H9 (cell line): ENCODE results near the gene BRSK2. TPM values are rescaled to one million over a fixed set of nuclear protein-coding genes. Genes with fewer than 3 reads are reported as not detected.
A peak's percentile ranks its signal among the peaks of the same experiment; 100 is the strongest.

Source experiments
- DNase-seq: peaks from one replicate; pipeline ENCODE4 v3.0.0-alpha.2; 2017
- H2AFZ ChIP-seq: one replicate; pipeline ENCODE4 v1.6.1; 2013; ENCODE audit warnings: mild to moderate bottlenecking, low read length, control low read depth, moderate library complexity
- H2AK5ac ChIP-seq: 2 replicates; pipeline ENCODE4 v1.6.1; 2013; ENCODE audit warnings: low read length, control low read depth, mixed read lengths; ENCODE audit not compliant: insufficient read length
- H2BK120ac ChIP-seq: one replicate; pipeline ENCODE4 v1.6.1; 2013; ENCODE audit warnings: low read depth, mild to moderate bottlenecking, low read length, control low read depth, inconsistent platforms; ENCODE audit not compliant: poor library complexity, severe bottlenecking
- H2BK12ac ChIP-seq: 2 replicates; pipeline ENCODE4 v1.6.1; 2013; ENCODE audit warnings: low read length, control low read depth, mixed read lengths, low read depth; ENCODE audit not compliant: insufficient read length
- H2BK15ac ChIP-seq: 2 replicates; pipeline ENCODE4 v1.6.1; 2013; ENCODE audit warnings: low read depth, low read length, control low read depth
- H2BK20ac ChIP-seq: one replicate; pipeline ENCODE4 v1.6.1; 2013; ENCODE audit warnings: low read depth, mild to moderate bottlenecking, low read length, control low read depth, inconsistent platforms; ENCODE audit not compliant: poor library complexity, severe bottlenecking
- H2BK5ac ChIP-seq: 2 replicates; pipeline ENCODE4 v1.6.1; 2013; ENCODE audit warnings: low read length, control low read depth, mixed read lengths; ENCODE audit not compliant: insufficient read length
- H3K14ac ChIP-seq: 2 replicates; pipeline ENCODE4 v1.6.1; 2013; ENCODE audit warnings: low read length, control low read depth; ENCODE audit not compliant: insufficient read depth
- H3K18ac ChIP-seq: 2 replicates; pipeline ENCODE4 v1.6.1; 2013; ENCODE audit warnings: low read depth, mild to moderate bottlenecking, mixed read lengths, low read length, control low read depth; ENCODE audit not compliant: insufficient read length
- H3K23ac ChIP-seq: 2 replicates; pipeline ENCODE4 v1.6.1; 2013; ENCODE audit warnings: low read length, control low read depth, mixed read lengths, low read depth; ENCODE audit not compliant: insufficient read length
- H3K23me2 ChIP-seq: 2 replicates; pipeline ENCODE4 v1.6.1; 2013; ENCODE audit warnings: low read depth, mild to moderate bottlenecking, mixed read lengths, low read length, control low read depth; ENCODE audit not compliant: insufficient read length, poor library complexity, severe bottlenecking
- H3K27ac ChIP-seq: 2 replicates; pipeline ENCODE4 v1.5.1; 2013; ENCODE audit warnings: low read length, control low read depth, mixed read lengths, low read depth; ENCODE audit not compliant: insufficient read length
- H3K27me3 ChIP-seq: 2 replicates; pipeline ENCODE4 v1.6.1; 2013; ENCODE audit warnings: low read length, control low read depth, inconsistent platforms; ENCODE audit not compliant: insufficient read depth
- H3K4ac ChIP-seq: 2 replicates; pipeline ENCODE4 v1.6.1; 2013; ENCODE audit warnings: low read depth, mild to moderate bottlenecking, control low read depth, inconsistent platforms, low read length, moderate library complexity
- H3K4me1 ChIP-seq: 2 replicates; pipeline ENCODE4 v1.6.1; 2013; ENCODE audit warnings: low read length, control low read depth, inconsistent platforms; ENCODE audit not compliant: insufficient read depth
- H3K4me2 ChIP-seq: 2 replicates; pipeline ENCODE4 v1.6.1; 2013; ENCODE audit warnings: low read length, control low read depth, mixed read lengths; ENCODE audit not compliant: insufficient read length, insufficient read depth
- H3K56ac ChIP-seq: 2 replicates; pipeline ENCODE4 v1.6.1; 2013; ENCODE audit warnings: low read depth, mild to moderate bottlenecking, mixed read lengths, low read length, control low read depth; ENCODE audit not compliant: insufficient read length
- H3K79me1 ChIP-seq: 2 replicates; pipeline ENCODE4 v1.6.1; 2013; ENCODE audit warnings: low read depth, mild to moderate bottlenecking, moderate library complexity, low read length, control low read depth, inconsistent platforms; ENCODE audit not compliant: insufficient read depth, poor library complexity, severe bottlenecking
- H3K79me2 ChIP-seq: 2 replicates; pipeline ENCODE4 v1.6.1; 2013; ENCODE audit warnings: low read length, control low read depth, inconsistent platforms; ENCODE audit not compliant: insufficient read depth
- H3K9ac ChIP-seq: 2 replicates; pipeline ENCODE4 v1.6.1; 2013; ENCODE audit warnings: low read length, control low read depth, mixed read lengths; ENCODE audit not compliant: insufficient read length; ENCODE audit errors: extremely low read depth
- H3K9me3 ChIP-seq: one replicate; pipeline ENCODE4 v1.6.1; 2013; ENCODE audit warnings: low read depth, low read length, inconsistent platforms; ENCODE audit not compliant: control insufficient read depth
- H3T11ph ChIP-seq: one replicate; pipeline ENCODE4 v1.6.1; 2013; ENCODE audit warnings: mild to moderate bottlenecking, low read length, control low read depth, inconsistent platforms
- H4K20me1 ChIP-seq: one replicate; pipeline ENCODE4 v1.6.1; 2013; ENCODE audit not compliant: control insufficient read depth, insufficient read length, insufficient read depth
- H4K5ac ChIP-seq: 2 replicates; pipeline ENCODE4 v1.6.1; 2013; ENCODE audit warnings: low read depth, mild to moderate bottlenecking, mixed read lengths, low read length, control low read depth; ENCODE audit not compliant: insufficient read length
- H4K8ac ChIP-seq: replicated peaks from 2 replicates; pipeline ENCODE4 v1.6.1; 2013; ENCODE audit warnings: low read length, control low read depth, mixed read lengths, low read depth; ENCODE audit not compliant: insufficient read length
- H4K91ac ChIP-seq: 2 replicates; pipeline ENCODE4 v1.6.1; 2013; ENCODE audit warnings: low read depth, mild to moderate bottlenecking, moderate library complexity, mixed read lengths, low read length, control low read depth; ENCODE audit not compliant: insufficient read length
- H3K27ac Mint-ChIP-seq, 3 experiments: 2 replicates in 2 of 3; 3 replicates in 1 of 3; pipeline ENCODE4 v1.8.0; 2020 to 2021; ENCODE audit warnings: mixed read lengths in 3 of 3, mild to moderate bottlenecking in 1 of 3, moderate library complexity in 1 of 3
- H3K27me3 Mint-ChIP-seq: 2 replicates; pipeline ENCODE4 v1.8.0; 2021; ENCODE audit warnings: low read depth, mild to moderate bottlenecking, moderate library complexity, mixed read lengths
- H3K36me3 Mint-ChIP-seq, 3 experiments: 2 replicates in 2 of 3; 3 replicates in 1 of 3; pipeline ENCODE4 v1.8.0; 2020 to 2021; ENCODE audit warnings: low read depth in 3 of 3, mixed read lengths in 3 of 3; ENCODE audit not compliant: insufficient read depth in 1 of 3
- H3K4me1 Mint-ChIP-seq, 2 experiments: 2 replicates each; pipeline ENCODE4 v1.8.0; 2020; ENCODE audit warnings: mixed read lengths in 2 of 2
- H3K4me3 Mint-ChIP-seq, 2 experiments: 2 replicates in 1 of 2; 3 replicates in 1 of 2; pipeline ENCODE4 v1.8.0; 2020 to 2021; ENCODE audit warnings: mild to moderate bottlenecking in 2 of 2, mixed read lengths in 2 of 2, moderate library complexity in 1 of 2
- H3K9me3 Mint-ChIP-seq, 2 experiments: 2 replicates in 1 of 2; 3 replicates in 1 of 2; pipeline ENCODE4 v1.8.0; 2020; ENCODE audit warnings: mild to moderate bottlenecking in 2 of 2, mixed read lengths in 2 of 2, moderate library complexity in 1 of 2
- WGBS: extraction: QIAGEN DNeasy Blood & Tissue Kit; methylation state at CpG from one replicate; pipeline ENCODE4 v1.1.7; 2013; ENCODE audit warnings: missing lambda C conversion rate, low lambda C conversion rate, mixed read lengths; ENCODE audit not compliant: insufficient read length; ENCODE audit errors: extremely low coverage; 5-methylcytosine and 5-hydroxymethylcytosine counted together
- total RNA-seq: library from RNA; stranded (reverse); gene quantifications from 2 replicates; pipeline ENCODE4 v1.2.1, GENCODE V29; 2021
- TF ChIP-seq, protein P1 (sequence below): fragments of 200-600 bp; sonication (generic); conservative IDR thresholded peaks from 3 replicates; pipeline ENCODE4 v1.8.0; 2021; ENCODE audit warnings: antibody characterized with exemption, mild to moderate bottlenecking

Gene BRSK2
- total RNA-seq, 1 experiment from 2014 or later, result 28.4 TPM

DNA sequence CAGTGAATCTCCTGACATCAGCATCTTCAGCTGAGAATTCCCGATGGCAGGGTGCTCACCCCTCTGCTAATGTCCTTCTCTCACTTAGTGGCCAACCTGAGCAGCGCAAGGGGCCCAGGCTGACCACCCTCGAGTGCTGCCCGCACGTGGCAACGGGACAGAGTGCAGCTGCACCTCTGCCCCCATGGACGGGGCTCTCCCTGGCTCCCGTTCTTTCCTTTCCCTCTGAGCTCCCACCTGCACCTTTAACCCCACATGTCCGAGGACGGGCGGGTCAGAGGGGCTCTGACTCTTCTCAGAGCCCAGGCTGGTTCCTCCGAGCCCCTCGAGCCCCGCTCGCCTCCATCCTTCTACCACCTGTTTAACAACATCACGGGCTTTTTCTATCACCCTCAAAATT, 77.0 kb downstream of the BRSK2 start:
- H3K27ac Mint-ChIP-seq, result peak overlapping the region in 2 of 3 experiments; percentile 14 to 91; a peak in 2 of 7 replicates
- no peak overlapping the region for H2BK12ac ChIP-seq

More for the DNA sequence above, 77.0 kb downstream of the BRSK2 start:
- Histone ChIP-seq H2BK15ac (no peak overlapping the region), H3T11ph (no peak overlapping the region), H4K20me1 (no peaks in the 10 kb centered on the region), H4K5ac (no peak overlapping the region), H4K91ac (no peak overlapping the region), H2BK5ac (no peak overlapping the region), H3K27me3 (no peaks in the 10 kb centered on the region), H3K18ac (no peak overlapping the region), H3K9me3 (no peaks in the 10 kb centered on the region), H2AFZ (no peak overlapping the region), H3K79me1 (no peaks in the 10 kb centered on the region), H3K4me1 (no peaks in the 10 kb centered on the region), H3K79me2 (no peaks in the 10 kb centered on the region), H3K14ac (no peak overlapping the region), H3K23ac (no peak overlapping the region), H3K56ac (no peak overlapping the region), H3K27ac (no peak overlapping the region), H2BK20ac (no peak overlapping the region), H3K4ac (no peak overlapping the region), H3K23me2 (no peaks in the 10 kb centered on the region), H3K9ac (no peak overlapping the region), H4K8ac (no peak overlapping the region), H3K4me2 (no peak overlapping the region), H2BK120ac (no peak overlapping the region), H2AK5ac (no peak overlapping the region)
- H3K27me3 Mint-ChIP-seq, result no peaks in the 10 kb centered on the region; the same call in 1 of the 2 replicates
- WGBS, result no CpG with 5 or more reads among the region's 16 CpGs
- H3K4me1 Mint-ChIP-seq, result peaks cover under 1 to 4% of the 10 kb centered on the region in 2 experiments; a peak in 3 of 4 replicates
- peaks cover 0 to 2% (median 2%) of the 10 kb centered on the region in 3 experiments; a peak in 1 of 7 replicates for H3K36me3 Mint-ChIP-seq
- H3K9me3 Mint-ChIP-seq, result no peaks in the 10 kb centered on the region
- no peak for DNase-seq
- TF ChIP-seq, protein P1, sequence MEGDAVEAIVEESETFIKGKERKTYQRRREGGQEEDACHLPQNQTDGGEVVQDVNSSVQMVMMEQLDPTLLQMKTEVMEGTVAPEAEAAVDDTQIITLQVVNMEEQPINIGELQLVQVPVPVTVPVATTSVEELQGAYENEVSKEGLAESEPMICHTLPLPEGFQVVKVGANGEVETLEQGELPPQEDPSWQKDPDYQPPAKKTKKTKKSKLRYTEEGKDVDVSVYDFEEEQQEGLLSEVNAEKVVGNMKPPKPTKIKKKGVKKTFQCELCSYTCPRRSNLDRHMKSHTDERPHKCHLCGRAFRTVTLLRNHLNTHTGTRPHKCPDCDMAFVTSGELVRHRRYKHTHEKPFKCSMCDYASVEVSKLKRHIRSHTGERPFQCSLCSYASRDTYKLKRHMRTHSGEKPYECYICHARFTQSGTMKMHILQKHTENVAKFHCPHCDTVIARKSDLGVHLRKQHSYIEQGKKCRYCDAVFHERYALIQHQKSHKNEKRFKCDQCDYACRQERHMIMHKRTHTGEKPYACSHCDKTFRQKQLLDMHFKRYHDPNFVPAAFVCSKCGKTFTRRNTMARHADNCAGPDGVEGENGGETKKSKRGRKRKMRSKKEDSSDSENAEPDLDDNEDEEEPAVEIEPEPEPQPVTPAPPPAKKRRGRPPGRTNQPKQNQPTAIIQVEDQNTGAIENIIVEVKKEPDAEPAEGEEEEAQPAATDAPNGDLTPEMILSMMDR, result no peak
- no peak overlapping the region for H3K4me3 Mint-ChIP-seq
